H9 (cell line): ENCODE results near the gene SIGLEC1. TPM values are rescaled to one million over a fixed set of nuclear protein-coding genes. Genes with fewer than 3 reads are reported as not detected.

ENCODE experiments used
- DNase-seq: peaks from one replicate; pipeline ENCODE4 v3.0.0-alpha.2; 2017
- H2AFZ ChIP-seq: one replicate; pipeline ENCODE4 v1.6.1; 2013; ENCODE audit warnings: mild to moderate bottlenecking, low read length, control low read depth, moderate library complexity
- H2AK5ac ChIP-seq: 2 replicates; pipeline ENCODE4 v1.6.1; 2013; ENCODE audit warnings: low read length, control low read depth, mixed read lengths; ENCODE audit not compliant: insufficient read length
- H2BK120ac ChIP-seq: one replicate; pipeline ENCODE4 v1.6.1; 2013; ENCODE audit warnings: low read depth, mild to moderate bottlenecking, low read length, control low read depth, inconsistent platforms; ENCODE audit not compliant: poor library complexity, severe bottlenecking
- H2BK12ac ChIP-seq: 2 replicates; pipeline ENCODE4 v1.6.1; 2013; ENCODE audit warnings: low read length, control low read depth, mixed read lengths, low read depth; ENCODE audit not compliant: insufficient read length
- H2BK15ac ChIP-seq: 2 replicates; pipeline ENCODE4 v1.6.1; 2013; ENCODE audit warnings: low read depth, low read length, control low read depth
- H2BK20ac ChIP-seq: one replicate; pipeline ENCODE4 v1.6.1; 2013; ENCODE audit warnings: low read depth, mild to moderate bottlenecking, low read length, control low read depth, inconsistent platforms; ENCODE audit not compliant: poor library complexity, severe bottlenecking
- H2BK5ac ChIP-seq: 2 replicates; pipeline ENCODE4 v1.6.1; 2013; ENCODE audit warnings: low read length, control low read depth, mixed read lengths; ENCODE audit not compliant: insufficient read length
- H3K14ac ChIP-seq: 2 replicates; pipeline ENCODE4 v1.6.1; 2013; ENCODE audit warnings: low read length, control low read depth; ENCODE audit not compliant: insufficient read depth
- H3K18ac ChIP-seq: 2 replicates; pipeline ENCODE4 v1.6.1; 2013; ENCODE audit warnings: low read depth, mild to moderate bottlenecking, mixed read lengths, low read length, control low read depth; ENCODE audit not compliant: insufficient read length
- H3K23ac ChIP-seq: 2 replicates; pipeline ENCODE4 v1.6.1; 2013; ENCODE audit warnings: low read length, control low read depth, mixed read lengths, low read depth; ENCODE audit not compliant: insufficient read length
- H3K23me2 ChIP-seq: 2 replicates; pipeline ENCODE4 v1.6.1; 2013; ENCODE audit warnings: low read depth, mild to moderate bottlenecking, mixed read lengths, low read length, control low read depth; ENCODE audit not compliant: insufficient read length, poor library complexity, severe bottlenecking
- H3K27ac ChIP-seq: 2 replicates; pipeline ENCODE4 v1.5.1; 2013; ENCODE audit warnings: low read length, control low read depth, mixed read lengths, low read depth; ENCODE audit not compliant: insufficient read length
- H3K27me3 ChIP-seq: 2 replicates; pipeline ENCODE4 v1.6.1; 2013; ENCODE audit warnings: low read length, control low read depth, inconsistent platforms; ENCODE audit not compliant: insufficient read depth
- H3K4ac ChIP-seq: 2 replicates; pipeline ENCODE4 v1.6.1; 2013; ENCODE audit warnings: low read depth, mild to moderate bottlenecking, control low read depth, inconsistent platforms, low read length, moderate library complexity
- H3K4me1 ChIP-seq: 2 replicates; pipeline ENCODE4 v1.6.1; 2013; ENCODE audit warnings: low read length, control low read depth, inconsistent platforms; ENCODE audit not compliant: insufficient read depth
- H3K4me2 ChIP-seq: 2 replicates; pipeline ENCODE4 v1.6.1; 2013; ENCODE audit warnings: low read length, control low read depth, mixed read lengths; ENCODE audit not compliant: insufficient read length, insufficient read depth
- H3K56ac ChIP-seq: 2 replicates; pipeline ENCODE4 v1.6.1; 2013; ENCODE audit warnings: low read depth, mild to moderate bottlenecking, mixed read lengths, low read length, control low read depth; ENCODE audit not compliant: insufficient read length
- H3K79me1 ChIP-seq: 2 replicates; pipeline ENCODE4 v1.6.1; 2013; ENCODE audit warnings: low read depth, mild to moderate bottlenecking, moderate library complexity, low read length, control low read depth, inconsistent platforms; ENCODE audit not compliant: insufficient read depth, poor library complexity, severe bottlenecking
- H3K79me2 ChIP-seq: 2 replicates; pipeline ENCODE4 v1.6.1; 2013; ENCODE audit warnings: low read length, control low read depth, inconsistent platforms; ENCODE audit not compliant: insufficient read depth
- H3K9ac ChIP-seq: 2 replicates; pipeline ENCODE4 v1.6.1; 2013; ENCODE audit warnings: low read length, control low read depth, mixed read lengths; ENCODE audit not compliant: insufficient read length; ENCODE audit errors: extremely low read depth
- H3K9me3 ChIP-seq: one replicate; pipeline ENCODE4 v1.6.1; 2013; ENCODE audit warnings: low read depth, low read length, inconsistent platforms; ENCODE audit not compliant: control insufficient read depth
- H3T11ph ChIP-seq: one replicate; pipeline ENCODE4 v1.6.1; 2013; ENCODE audit warnings: mild to moderate bottlenecking, low read length, control low read depth, inconsistent platforms
- H4K20me1 ChIP-seq: one replicate; pipeline ENCODE4 v1.6.1; 2013; ENCODE audit not compliant: control insufficient read depth, insufficient read length, insufficient read depth
- H4K5ac ChIP-seq: 2 replicates; pipeline ENCODE4 v1.6.1; 2013; ENCODE audit warnings: low read depth, mild to moderate bottlenecking, mixed read lengths, low read length, control low read depth; ENCODE audit not compliant: insufficient read length
- H4K8ac ChIP-seq: replicated peaks from 2 replicates; pipeline ENCODE4 v1.6.1; 2013; ENCODE audit warnings: low read length, control low read depth, mixed read lengths, low read depth; ENCODE audit not compliant: insufficient read length
- H4K91ac ChIP-seq: 2 replicates; pipeline ENCODE4 v1.6.1; 2013; ENCODE audit warnings: low read depth, mild to moderate bottlenecking, moderate library complexity, mixed read lengths, low read length, control low read depth; ENCODE audit not compliant: insufficient read length
- H3K27ac Mint-ChIP-seq, 3 experiments: 2 replicates in 2 of 3; 3 replicates in 1 of 3; pipeline ENCODE4 v1.8.0; 2020 to 2021; ENCODE audit warnings: mixed read lengths in 3 of 3, mild to moderate bottlenecking in 1 of 3, moderate library complexity in 1 of 3
- H3K27me3 Mint-ChIP-seq: 2 replicates; pipeline ENCODE4 v1.8.0; 2021; ENCODE audit warnings: low read depth, mild to moderate bottlenecking, moderate library complexity, mixed read lengths
- H3K36me3 Mint-ChIP-seq, 3 experiments: 2 replicates in 2 of 3; 3 replicates in 1 of 3; pipeline ENCODE4 v1.8.0; 2020 to 2021; ENCODE audit warnings: low read depth in 3 of 3, mixed read lengths in 3 of 3; ENCODE audit not compliant: insufficient read depth in 1 of 3
- H3K4me1 Mint-ChIP-seq, 2 experiments: 2 replicates each; pipeline ENCODE4 v1.8.0; 2020; ENCODE audit warnings: mixed read lengths in 2 of 2
- H3K4me3 Mint-ChIP-seq, 2 experiments: 2 replicates in 1 of 2; 3 replicates in 1 of 2; pipeline ENCODE4 v1.8.0; 2020 to 2021; ENCODE audit warnings: mild to moderate bottlenecking in 2 of 2, mixed read lengths in 2 of 2, moderate library complexity in 1 of 2
- H3K9me3 Mint-ChIP-seq, 2 experiments: 2 replicates in 1 of 2; 3 replicates in 1 of 2; pipeline ENCODE4 v1.8.0; 2020; ENCODE audit warnings: mild to moderate bottlenecking in 2 of 2, mixed read lengths in 2 of 2, moderate library complexity in 1 of 2
- WGBS: extraction: QIAGEN DNeasy Blood & Tissue Kit; methylation state at CpG from one replicate; pipeline ENCODE4 v1.1.7; 2013; ENCODE audit warnings: missing lambda C conversion rate, low lambda C conversion rate, mixed read lengths; ENCODE audit not compliant: insufficient read length; ENCODE audit errors: extremely low coverage; 5-methylcytosine and 5-hydroxymethylcytosine counted together
- total RNA-seq: library from RNA; stranded (reverse); gene quantifications from 2 replicates; pipeline ENCODE4 v1.2.1, GENCODE V29; 2021
- TF ChIP-seq, protein P1 (sequence below): fragments of 200-600 bp; sonication (generic); conservative IDR thresholded peaks from 3 replicates; pipeline ENCODE4 v1.8.0; 2021; ENCODE audit warnings: antibody characterized with exemption, mild to moderate bottlenecking

Gene SIGLEC1
- total RNA-seq, 1 experiment from 2014 or later: not detected

DNA sequence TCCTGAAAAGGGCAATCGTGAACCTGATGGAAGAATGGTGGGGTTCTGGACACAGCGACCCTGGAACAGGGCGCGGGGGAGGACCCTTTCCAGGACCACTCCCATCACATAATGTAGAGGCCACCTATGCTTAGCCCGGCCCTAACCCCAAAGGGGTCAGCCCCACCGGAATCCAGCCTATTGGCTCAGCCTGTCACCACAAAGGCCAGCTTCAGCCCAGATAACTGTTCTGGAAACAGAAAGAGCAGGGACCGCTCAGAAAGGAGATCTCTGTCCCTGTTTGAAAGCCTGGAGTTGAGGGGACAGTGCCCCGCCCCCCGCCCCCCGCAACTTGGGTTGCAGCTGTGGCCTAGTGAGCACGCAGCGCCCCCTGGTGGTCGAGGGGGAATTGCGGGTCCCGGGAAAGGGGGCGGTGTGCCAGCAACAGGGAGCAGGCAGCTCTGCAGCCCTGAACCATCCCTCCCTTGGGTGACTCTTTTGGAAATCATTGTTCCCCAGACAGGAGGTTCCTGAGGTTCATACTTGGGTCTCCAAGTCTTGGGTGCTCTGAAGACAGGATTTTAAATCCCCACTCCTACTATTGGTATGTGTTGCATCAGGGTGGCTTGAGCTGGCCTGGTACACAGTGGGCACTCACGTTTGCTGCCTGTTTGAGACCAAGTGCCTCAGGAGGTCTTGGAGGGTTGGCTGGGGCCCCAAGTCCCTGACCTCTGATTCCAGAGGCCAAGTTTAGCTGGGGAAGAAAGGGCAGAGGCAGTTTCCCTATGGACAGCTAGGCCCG is 1.5 kb downstream of the SIGLEC1 start:
- Mint-ChIP-seq H3K4me3 (no peak overlapping the region), H3K27me3 (no peaks in the 10 kb centered on the region; the same call in none of the 2 replicates), H3K9me3 (no peaks in the 10 kb centered on the region), H3K36me3 (no peaks in the 10 kb centered on the region), H3K27ac (no peak overlapping the region), H3K4me1 (no peaks in the 10 kb centered on the region)
- Histone ChIP-seq H3K4me2 (no peak overlapping the region), H3K18ac (no peak overlapping the region), H2AK5ac (no peak overlapping the region), H4K5ac (no peak overlapping the region), H2BK120ac (no peak overlapping the region), H3K23ac (no peak overlapping the region), H2BK5ac (no peak overlapping the region), H4K20me1 (no peaks in the 10 kb centered on the region), H2BK15ac (no peak overlapping the region), H3K23me2 (no peaks in the 10 kb centered on the region), H4K91ac (no peak overlapping the region), H3T11ph (no peak overlapping the region), H3K27ac (no peak overlapping the region), H3K9me3 (no peaks in the 10 kb centered on the region), H3K79me1 (no peaks in the 10 kb centered on the region), H3K9ac (no peak overlapping the region), H3K79me2 (no peaks in the 10 kb centered on the region), H2BK20ac (no peak overlapping the region), H3K4me1 (no peaks in the 10 kb centered on the region), H2AFZ (no peak overlapping the region), H3K4ac (no peak overlapping the region), H3K14ac (no peak overlapping the region), H4K8ac (no peak overlapping the region), H3K27me3 (no peaks in the 10 kb centered on the region), H3K56ac (no peak overlapping the region), H2BK12ac (no peak overlapping the region)
- TF ChIP-seq, protein P1, sequence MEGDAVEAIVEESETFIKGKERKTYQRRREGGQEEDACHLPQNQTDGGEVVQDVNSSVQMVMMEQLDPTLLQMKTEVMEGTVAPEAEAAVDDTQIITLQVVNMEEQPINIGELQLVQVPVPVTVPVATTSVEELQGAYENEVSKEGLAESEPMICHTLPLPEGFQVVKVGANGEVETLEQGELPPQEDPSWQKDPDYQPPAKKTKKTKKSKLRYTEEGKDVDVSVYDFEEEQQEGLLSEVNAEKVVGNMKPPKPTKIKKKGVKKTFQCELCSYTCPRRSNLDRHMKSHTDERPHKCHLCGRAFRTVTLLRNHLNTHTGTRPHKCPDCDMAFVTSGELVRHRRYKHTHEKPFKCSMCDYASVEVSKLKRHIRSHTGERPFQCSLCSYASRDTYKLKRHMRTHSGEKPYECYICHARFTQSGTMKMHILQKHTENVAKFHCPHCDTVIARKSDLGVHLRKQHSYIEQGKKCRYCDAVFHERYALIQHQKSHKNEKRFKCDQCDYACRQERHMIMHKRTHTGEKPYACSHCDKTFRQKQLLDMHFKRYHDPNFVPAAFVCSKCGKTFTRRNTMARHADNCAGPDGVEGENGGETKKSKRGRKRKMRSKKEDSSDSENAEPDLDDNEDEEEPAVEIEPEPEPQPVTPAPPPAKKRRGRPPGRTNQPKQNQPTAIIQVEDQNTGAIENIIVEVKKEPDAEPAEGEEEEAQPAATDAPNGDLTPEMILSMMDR: peak; percentile 99
- no CpG with 5 or more reads among the region's 18 CpGs for WGBS
- peak; percentile 86 for DNase-seq
